GM12878 (cell line): ENCODE results near the gene AQP5. TPM values are rescaled to one million over a fixed set of nuclear protein-coding genes. Genes with fewer than 3 reads are reported as not detected.

Experiments
- ATAC-seq: fragments of 200-7000 bp; cut with Tn5 transposase; 3 replicates; pipeline ENCODE4 v1.9.1; 2020; ENCODE audit warnings: mild to moderate bottlenecking, moderate library complexity
- BruUV-seq: library from RNA; stranded (reverse); fragments of 400-500 nt; replicated peaks from 2 replicates; lab custom pipeline; 2021; lab: Mats Ljungman, UMichigan
- CTCF ChIA-PET: fragments of 300-600 bp; sonication (Branson Sonifier 250); formaldehyde crosslinking; extraction: SDS; loops from one replicate; lab custom pipeline; 2021; ENCODE audit warnings: inconsistent platforms; lab: Yijun Ruan, JAX
- POLR2A ChIA-PET: fragments of 350-600 bp; formaldehyde crosslinking; extraction: SDS; loops from one replicate; lab custom pipeline; 2021; ENCODE audit warnings: inconsistent platforms; lab: Charles Lee
- RAD21 ChIA-PET: fragments of 300-600 bp; sonication (Branson Sonifier 250); formaldehyde crosslinking; loops from one replicate; lab custom pipeline; 2023; ENCODE audit warnings: antibody characterized with exemption; ENCODE audit not compliant: unreplicated experiment; lab: Charles Lee
- SMC1A ChIA-PET: fragments of 300-600 bp; sonication (Branson Sonifier 250); formaldehyde crosslinking; loops from one replicate; lab custom pipeline; 2023; ENCODE audit not compliant: unreplicated experiment, uncharacterized antibody; lab: Charles Lee
- DNase-seq: peaks from one replicate; pipeline ENCODE4 v3.0.0-alpha.2; 2011; ENCODE audit warnings: low read depth, low spot score
- FAIRE-seq: peaks from 3 replicates; lab custom pipeline; 2011; peaks lifted over from hg19 to GRCh38; lab: Jason Lieb, UNC
- H2AFZ ChIP-seq: 2 replicates; pipeline ENCODE4 v1.6.0; 2011; ENCODE audit warnings: low read depth, low read length, control low read depth; ENCODE audit not compliant: control insufficient read depth
- H3K27ac ChIP-seq: 2 replicates; pipeline ENCODE4 v1.5.1; 2011; ENCODE audit warnings: control low read depth; ENCODE audit not compliant: control insufficient read depth, insufficient read depth
- H3K27me3 ChIP-seq, 2 experiments: replicated peaks in 1 of 2; 2 replicates each; pipeline versions ENCODE4 v1.6.0 to v1.6.1; 2011; ENCODE audit warnings: low read length in 1 of 2; ENCODE audit not compliant: control insufficient read depth in 2 of 2, insufficient read depth in 2 of 2
- H3K36me3 ChIP-seq, 2 experiments: 2 replicates each; pipeline ENCODE4 v1.5.1; 2011; ENCODE audit warnings: low read length in 1 of 2; ENCODE audit not compliant: control insufficient read depth in 2 of 2, insufficient read depth in 2 of 2
- H3K4me1 ChIP-seq: 2 replicates; pipeline ENCODE4 v1.6.1; 2011; ENCODE audit warnings: mild to moderate bottlenecking, low read length, moderate library complexity, mixed read lengths; ENCODE audit not compliant: control insufficient read depth, insufficient read depth
- H3K4me2 ChIP-seq: 2 replicates; pipeline ENCODE4 v1.6.0; 2011; ENCODE audit warnings: control low read depth; ENCODE audit not compliant: control insufficient read depth, insufficient read depth
- H3K4me3 ChIP-seq: fragments of 200-600 bp; sonication (generic); 2 replicates; pipeline ENCODE4 v1.5.1; 2016
- H3K79me2 ChIP-seq: 2 replicates; pipeline ENCODE4 v1.6.0; 2011; ENCODE audit warnings: low read length; ENCODE audit not compliant: control insufficient read depth, insufficient read depth
- H3K9ac ChIP-seq: 2 replicates; pipeline ENCODE4 v1.8.0; 2011; ENCODE audit warnings: low read length, control low read depth, mixed read lengths; ENCODE audit not compliant: control insufficient read depth, insufficient read depth
- H3K9me3 ChIP-seq: replicated peaks from 3 replicates; pipeline ENCODE4 v1.5.1; 2011; ENCODE audit warnings: mild to moderate bottlenecking, low read length; ENCODE audit not compliant: control insufficient read depth, insufficient read depth
- H4K20me1 ChIP-seq: 2 replicates; pipeline ENCODE4 v1.6.0; 2011; ENCODE audit not compliant: control insufficient read depth, insufficient read depth
- CEBPB ChIP-seq, 2 experiments: fragments of 150-350 bp in 1 of 2; IDR thresholded peaks; 2 replicates each; pipeline ENCODE4 v1.6.1; 2012 to 2014; ENCODE audit warnings: low read depth in 2 of 2, low read length in 2 of 2, borderline replicate concordance in 1 of 2, inconsistent platforms in 1 of 2
- CREM ChIP-seq: IDR thresholded peaks from 2 replicates; pipeline ENCODE4 v1.6.1; 2014; ENCODE audit warnings: antibody characterized with exemption, low read depth
- DPF2 ChIP-seq: fragments of 450-650 bp; IDR thresholded peaks from 2 replicates; pipeline ENCODE4 v1.6.1; 2017; ENCODE audit warnings: mild to moderate bottlenecking
- E4F1 ChIP-seq: fragments of 450-650 bp; IDR thresholded peaks from 2 replicates; pipeline ENCODE4 v1.6.1; 2018; ENCODE audit warnings: borderline replicate concordance, mild to moderate bottlenecking; ENCODE audit not compliant: partially characterized antibody
- HDGF ChIP-seq: fragments of 450-650 bp; IDR thresholded peaks from 2 replicates; pipeline ENCODE4 v1.6.1; 2016; ENCODE audit warnings: antibody characterized with exemption
- IKZF2 ChIP-seq, 2 experiments: fragments of 450-650 bp; IDR thresholded peaks; 2 replicates each; pipeline ENCODE4 v1.6.1; 2017; ENCODE audit warnings: mild to moderate bottlenecking in 2 of 2, moderate library complexity in 2 of 2
- LARP7 ChIP-seq: fragments of 450-650 bp; IDR thresholded peaks from 2 replicates; pipeline ENCODE4 v1.6.1; 2017; ENCODE audit warnings: mild to moderate bottlenecking
- MTA2 ChIP-seq: fragments of 450-650 bp; IDR thresholded peaks from 2 replicates; pipeline ENCODE4 v1.6.1; 2016; ENCODE audit warnings: low read depth, mild to moderate bottlenecking, moderate library complexity
- NBN ChIP-seq: fragments of 450-650 bp; IDR thresholded peaks from 2 replicates; pipeline ENCODE4 v1.6.1; 2016
- NFIC ChIP-seq: IDR thresholded peaks from 2 replicates; pipeline ENCODE4 v1.6.1; 2012; ENCODE audit warnings: low read depth, mild to moderate bottlenecking, inconsistent platforms, low read length, moderate library complexity
- TARDBP ChIP-seq: IDR thresholded peaks from 2 replicates; pipeline ENCODE4 v1.6.1; 2016; ENCODE audit warnings: borderline replicate concordance
- TBL1XR1 ChIP-seq: IDR thresholded peaks from 2 replicates; pipeline ENCODE4 v1.6.1; 2012; ENCODE audit warnings: low read depth, low read length, improper control_type of control experiment
- USF2 ChIP-seq: IDR thresholded peaks from 2 replicates; pipeline ENCODE4 v1.6.1; 2011; ENCODE audit warnings: low read depth, low read length, improper control_type of control experiment, borderline replicate concordance
- ZNF384 ChIP-seq: IDR thresholded peaks from 2 replicates; pipeline ENCODE4 v1.6.1; 2012; ENCODE audit warnings: low read depth, mild to moderate bottlenecking, low read length, improper control_type of control experiment, borderline replicate concordance
- ZNF592 ChIP-seq: fragments of 450-650 bp; IDR thresholded peaks from 2 replicates; pipeline ENCODE4 v1.6.1; 2017; ENCODE audit warnings: mild to moderate bottlenecking, moderate library complexity
- WGBS: methylation state at CpG from one replicate; pipeline ENCODE4 v1.1.6; 2016; ENCODE audit warnings: low lambda C conversion rate; ENCODE audit not compliant: insufficient replicate concordance, insufficient coverage; ENCODE audit errors: missing lambda C conversion rate; 5-methylcytosine and 5-hydroxymethylcytosine counted together
- in situ Hi-C: fragments of 300-500 bp; cut with MboI; formaldehyde crosslinking; loops from 9 replicates; pipeline ENCODE4 v1.14.3; 2018; ENCODE audit warnings: mixed read lengths
- intact Hi-C: fragments of 100-400 bp; cut with micrococcal nuclease; formaldehyde crosslinking; loops from one replicate; pipeline ENCODE4 v1.14.2; 2022; ENCODE audit not compliant: unreplicated experiment
- polyA plus RNA-seq, 11 experiments: library from polyadenylated mRNA; depleted of rRNA in 4 of 11; unstranded in 6 of 11; stranded (reverse) in 5 of 11; fragments of >200 nt; fragmentation: Nextera tagmentation in 4 of 11; fragmentation: Illumina TruSeq in 1 of 11; extraction: Ambion mirVana in 4 of 11; extraction: Trizol in 1 of 11; gene quantifications; 1 replicate in 1 of 11; 2 replicates in 10 of 11; pipeline versions ENCODE4 v1.2.1 to v1.2.3, GENCODE V29; 2011 to 2016; ENCODE audit warnings: inconsistent platforms in 2 of 11, missing spikeins in 2 of 11, low read depth in 1 of 11
- total RNA-seq, 4 experiments: library from RNA; depleted of rRNA in 3 of 4; stranded (reverse); fragments of >200 nt in 3 of 4; fragmentation: Illumina TruSeq in 1 of 4; extraction: Trizol in 1 of 4; gene quantifications; 2 replicates each; pipeline versions ENCODE4 v1.2.1 to v1.2.3, GENCODE V29; 2013 to 2021
- TF ChIP-seq, protein P1 (sequence below): fragments of 450-650 bp; IDR thresholded peaks from 2 replicates; pipeline ENCODE4 v1.6.1; 2018; ENCODE audit warnings: mild to moderate bottlenecking, low read depth, moderate library complexity; ENCODE audit not compliant: partially characterized antibody

Gene AQP5
- total and polyA plus RNA-seq, 10 of the 15 experiments (the other 5 are each of a cell fraction or from before 2014, with no cell fraction given), result not detected

DNA sequence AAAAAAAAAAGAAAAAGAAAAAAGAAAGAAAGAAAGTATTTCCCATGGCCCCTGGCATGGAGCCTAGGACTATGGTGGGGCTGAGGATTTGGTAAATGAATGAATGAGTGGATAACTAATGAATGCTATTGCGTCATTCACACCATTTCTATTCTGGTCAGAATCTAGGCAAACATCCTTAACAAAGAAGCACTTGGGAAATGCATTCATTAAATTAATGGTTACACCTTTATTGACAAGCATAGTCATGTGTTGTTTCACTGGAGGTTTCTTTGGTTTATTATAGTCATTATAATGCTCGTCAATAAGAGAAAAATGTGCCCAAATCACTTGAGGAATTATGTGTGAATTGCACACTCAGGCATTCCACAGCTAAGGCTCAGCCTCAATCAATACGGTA, 24.7 kb upstream of the AQP5 start:
- no peak for DNase-seq
- Histone ChIP-seq H3K27me3 (no peaks in the 10 kb centered on the region; a peak in 1 of 4 replicates), H2AFZ (no peak overlapping the region), H3K36me3 (no peaks in the 10 kb centered on the region), H3K4me2 (no peak overlapping the region), H3K27ac (no peak overlapping the region), H3K79me2 (no peaks in the 10 kb centered on the region), H3K9ac (no peak overlapping the region), H4K20me1 (no peaks in the 10 kb centered on the region), H3K9me3 (no peaks in the 10 kb centered on the region), H3K4me3 (no peak overlapping the region), H3K4me1 (no peaks in the 10 kb centered on the region)
- no TSS peak for BruUV-seq
- intact Hi-C loops, result no loop called here
- in situ Hi-C loops, result no loop called here
- ChIA-PET RAD21 (no interaction called here), SMC1A (interaction anchor here (0.9 to 1.4 kb wide), 3 partner anchors 9 to 30 kb away, joined by 3 read pairs; no protein-coding TSS in a partner anchor), CTCF (interaction anchor here (2.7 kb wide), 1 partner anchor 9 kb away, joined by 11 read pairs; no protein-coding TSS in a partner anchor), POLR2A (no interaction called here)
- no peak for ATAC-seq
- WGBS, result 34% methylated on average over 3 of the region's 3 CpGs
- no peak for FAIRE-seq
- TF ChIP-seq IKZF2 (IDR thresholded peaks at IDR 0.05) (no peak), USF2 (no peak), NBN (no peak), TARDBP (no peak), ZNF592 (no peak), MTA2 (no peak), CREM (no peak), LARP7 (no peak), TBL1XR1 (no peak), CEBPB (IDR thresholded peaks at IDR 0.05; ENCODE audit: borderline replicate concordance in 1 of 2, low read depth in 2 of 2, low read length in 2 of 2) (no peak), DPF2 (no peak), E4F1 (no peak), NFIC (no peak), HDGF (no peak), ZNF384 (no peak)
- TF ChIP-seq, protein P1, sequence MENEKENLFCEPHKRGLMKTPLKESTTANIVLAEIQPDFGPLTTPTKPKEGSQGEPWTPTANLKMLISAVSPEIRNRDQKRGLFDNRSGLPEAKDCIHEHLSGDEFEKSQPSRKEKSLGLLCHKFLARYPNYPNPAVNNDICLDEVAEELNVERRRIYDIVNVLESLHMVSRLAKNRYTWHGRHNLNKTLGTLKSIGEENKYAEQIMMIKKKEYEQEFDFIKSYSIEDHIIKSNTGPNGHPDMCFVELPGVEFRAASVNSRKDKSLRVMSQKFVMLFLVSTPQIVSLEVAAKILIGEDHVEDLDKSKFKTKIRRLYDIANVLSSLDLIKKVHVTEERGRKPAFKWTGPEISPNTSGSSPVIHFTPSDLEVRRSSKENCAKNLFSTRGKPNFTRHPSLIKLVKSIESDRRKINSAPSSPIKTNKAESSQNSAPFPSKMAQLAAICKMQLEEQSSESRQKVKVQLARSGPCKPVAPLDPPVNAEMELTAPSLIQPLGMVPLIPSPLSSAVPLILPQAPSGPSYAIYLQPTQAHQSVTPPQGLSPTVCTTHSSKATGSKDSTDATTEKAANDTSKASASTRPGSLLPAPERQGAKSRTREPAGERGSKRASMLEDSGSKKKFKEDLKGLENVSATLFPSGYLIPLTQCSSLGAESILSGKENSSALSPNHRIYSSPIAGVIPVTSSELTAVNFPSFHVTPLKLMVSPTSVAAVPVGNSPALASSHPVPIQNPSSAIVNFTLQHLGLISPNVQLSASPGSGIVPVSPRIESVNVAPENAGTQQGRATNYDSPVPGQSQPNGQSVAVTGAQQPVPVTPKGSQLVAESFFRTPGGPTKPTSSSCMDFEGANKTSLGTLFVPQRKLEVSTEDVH, result no peak
